ENCODE data around the gene HBM. TPM values are rescaled to one million over a fixed set of nuclear protein-coding genes. Genes with fewer than 3 reads are reported as not detected.
"Not testable (repeated sequence)": the region's sequence is repeated elsewhere in the genome, so short reads cannot be mapped to it uniquely, and the experiment has no call there.

Gene HBM
- total RNA-seq, 1 donor from 2014 or later, result not detected

DNA sequence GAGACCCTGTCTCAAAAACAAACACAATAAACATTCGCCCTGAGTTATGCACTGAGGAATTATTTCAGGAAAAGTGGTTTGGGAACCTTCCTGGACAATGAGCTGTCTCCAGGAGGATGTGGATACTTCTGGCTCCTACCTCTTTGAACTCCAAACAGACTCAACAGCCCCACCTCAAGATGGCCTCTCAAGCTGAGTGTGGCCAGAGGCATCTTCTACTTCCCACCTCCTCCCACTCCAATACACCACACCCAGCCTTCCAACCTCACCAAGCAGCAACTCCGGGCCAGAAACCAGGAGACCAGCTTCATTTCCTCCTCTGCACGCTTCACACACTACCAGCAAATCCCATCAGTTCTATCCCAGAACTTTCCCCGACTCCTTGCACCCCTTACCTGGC lies 26.1 kb downstream of the HBM start:
- peaks cover 31% of the 10 kb centered on the region for H3K36me3 ChIP-seq (ENCODE audit: control insufficient read depth, insufficient read depth, low read length)
- FAIRE-seq, result no peak
- H3K27me3 ChIP-seq (ENCODE audit: control insufficient read depth, insufficient read depth, low read length), result no peaks in the 10 kb centered on the region
- TF ChIP-seq, protein P1, sequence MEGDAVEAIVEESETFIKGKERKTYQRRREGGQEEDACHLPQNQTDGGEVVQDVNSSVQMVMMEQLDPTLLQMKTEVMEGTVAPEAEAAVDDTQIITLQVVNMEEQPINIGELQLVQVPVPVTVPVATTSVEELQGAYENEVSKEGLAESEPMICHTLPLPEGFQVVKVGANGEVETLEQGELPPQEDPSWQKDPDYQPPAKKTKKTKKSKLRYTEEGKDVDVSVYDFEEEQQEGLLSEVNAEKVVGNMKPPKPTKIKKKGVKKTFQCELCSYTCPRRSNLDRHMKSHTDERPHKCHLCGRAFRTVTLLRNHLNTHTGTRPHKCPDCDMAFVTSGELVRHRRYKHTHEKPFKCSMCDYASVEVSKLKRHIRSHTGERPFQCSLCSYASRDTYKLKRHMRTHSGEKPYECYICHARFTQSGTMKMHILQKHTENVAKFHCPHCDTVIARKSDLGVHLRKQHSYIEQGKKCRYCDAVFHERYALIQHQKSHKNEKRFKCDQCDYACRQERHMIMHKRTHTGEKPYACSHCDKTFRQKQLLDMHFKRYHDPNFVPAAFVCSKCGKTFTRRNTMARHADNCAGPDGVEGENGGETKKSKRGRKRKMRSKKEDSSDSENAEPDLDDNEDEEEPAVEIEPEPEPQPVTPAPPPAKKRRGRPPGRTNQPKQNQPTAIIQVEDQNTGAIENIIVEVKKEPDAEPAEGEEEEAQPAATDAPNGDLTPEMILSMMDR (IDR thresholded peaks at IDR 0.05; ENCODE audit: insufficient read depth, low read length, severe bottlenecking), result no peak
- H3K4me3 ChIP-seq (ENCODE audit: low read depth, low read length), result no peak overlapping the region
- no peak for DNase-seq (ENCODE audit: low read depth)

DNA sequence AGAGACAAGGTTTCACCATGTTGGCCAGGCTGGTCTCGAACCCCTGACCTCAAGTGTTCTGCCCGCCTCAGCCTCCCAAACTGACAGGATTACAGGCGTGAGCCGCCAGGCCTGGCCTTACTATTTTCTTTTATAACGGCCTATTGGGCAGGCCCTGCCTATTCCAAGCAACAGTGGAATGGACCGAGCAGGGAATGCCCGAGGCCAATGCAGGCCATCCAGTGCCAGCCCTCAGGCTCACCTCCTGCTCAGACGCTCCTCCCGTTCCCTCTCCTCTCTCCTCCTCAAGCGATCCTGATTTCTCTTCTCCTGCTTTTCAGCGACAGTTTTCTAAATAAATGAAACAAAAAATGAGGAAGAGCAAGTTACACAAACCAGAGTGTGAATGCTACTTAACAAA lies 26.9 kb downstream of the HBM start:
- TF ChIP-seq, protein P1 (IDR thresholded peaks at IDR 0.05; ENCODE audit: insufficient read depth, low read length, severe bottlenecking), result no peak
- DNase-seq (ENCODE audit: low read depth) (no peak), FAIRE-seq (no peak)
- no peak overlapping the region for H3K4me3 ChIP-seq (ENCODE audit: low read depth, low read length)
- H3K27me3 ChIP-seq (ENCODE audit: control insufficient read depth, insufficient read depth, low read length), result no peaks in the 10 kb centered on the region
- peaks cover 33% of the 10 kb centered on the region for H3K36me3 ChIP-seq (ENCODE audit: control insufficient read depth, insufficient read depth, low read length)

DNA sequence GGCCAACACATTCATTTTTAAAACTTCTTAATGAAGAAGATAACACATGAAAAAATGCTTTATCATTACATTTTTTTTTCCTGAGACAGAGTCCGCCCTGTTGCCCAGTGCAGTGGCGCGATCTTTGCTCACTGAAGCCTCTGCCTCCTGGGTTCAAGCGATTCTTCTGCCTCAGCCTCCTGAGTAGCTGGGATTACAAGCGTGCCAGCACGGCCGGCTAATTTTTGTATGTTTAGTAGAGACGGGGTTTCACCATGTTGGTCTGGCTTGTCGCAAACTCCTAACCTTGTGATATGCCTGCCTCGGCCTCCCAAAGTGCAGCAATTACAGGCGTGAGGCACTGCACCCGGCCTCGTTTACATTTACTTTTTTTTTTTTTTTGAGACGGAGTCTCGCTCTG lies 27.7 kb downstream of the HBM start:
- TF ChIP-seq, protein P1 (IDR thresholded peaks at IDR 0.05; ENCODE audit: insufficient read depth, low read length, severe bottlenecking), result no peak
- FAIRE-seq (no peak), DNase-seq (ENCODE audit: low read depth) (no peak)
- Histone ChIP-seq H3K4me3 (ENCODE audit: low read depth, low read length) (no peak overlapping the region), H3K27me3 (ENCODE audit: control insufficient read depth, insufficient read depth, low read length) (no peaks in the 10 kb centered on the region), H3K36me3 (ENCODE audit: control insufficient read depth, insufficient read depth, low read length) (peaks cover 36% of the 10 kb centered on the region)

DNA sequence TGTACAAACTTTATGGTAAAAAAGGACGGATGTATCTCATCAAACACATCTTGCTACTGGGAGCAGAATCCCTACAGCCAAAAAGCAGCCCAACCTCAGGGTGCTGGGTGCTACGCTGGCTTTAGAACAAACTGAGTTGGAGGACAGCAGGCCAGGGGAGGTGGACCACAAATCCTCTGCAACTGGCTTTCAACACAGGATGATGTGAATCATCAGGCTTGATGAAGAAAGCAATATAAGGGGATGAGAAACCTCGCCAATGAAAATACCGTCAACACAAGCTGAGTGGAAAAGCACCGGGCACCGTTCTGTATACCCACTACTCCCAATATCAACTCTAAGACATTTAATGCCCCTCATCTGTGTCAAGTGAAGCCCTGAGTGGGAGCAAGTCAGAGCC lies 28.7 kb downstream of the HBM start:
- TF ChIP-seq, protein P1 (IDR thresholded peaks at IDR 0.05; ENCODE audit: insufficient read depth, low read length, severe bottlenecking), result no peak
- Histone ChIP-seq H3K4me3 (ENCODE audit: low read depth, low read length) (no peak overlapping the region), H3K36me3 (ENCODE audit: control insufficient read depth, insufficient read depth, low read length) (peaks cover 34% of the 10 kb centered on the region), H3K27me3 (ENCODE audit: control insufficient read depth, insufficient read depth, low read length) (no peaks in the 10 kb centered on the region)
- DNase-seq (ENCODE audit: low read depth) (no peak), FAIRE-seq (no peak)

DNA sequence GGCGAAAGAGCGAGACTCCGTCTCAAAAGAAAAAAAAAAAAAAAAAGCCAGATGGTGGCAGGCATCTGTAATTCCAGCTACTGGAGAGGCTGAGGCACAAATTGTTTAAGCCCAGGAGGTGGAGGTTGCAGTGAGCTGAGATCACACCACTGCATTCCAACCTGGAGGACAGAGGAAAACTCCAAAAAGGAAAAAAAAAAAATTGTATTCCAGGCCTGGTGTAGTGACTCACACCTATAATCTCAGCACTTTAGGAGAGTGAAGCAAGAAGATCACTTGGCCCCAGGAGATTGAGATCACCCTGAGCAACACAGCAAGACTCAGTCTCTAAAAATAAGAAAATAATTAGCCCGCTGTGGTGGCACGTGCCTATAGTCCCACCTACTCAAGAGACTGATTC lies 34.6 kb downstream of the HBM start:
- Histone ChIP-seq H3K4me3 (ENCODE audit: low read depth, low read length) (no peak overlapping the region), H3K36me3 (ENCODE audit: control insufficient read depth, insufficient read depth, low read length) (peaks cover 21% of the 10 kb centered on the region), H3K27me3 (ENCODE audit: control insufficient read depth, insufficient read depth, low read length) (no peaks in the 10 kb centered on the region)
- no peak for FAIRE-seq
- peak; percentile 53 for DNase-seq (ENCODE audit: low read depth)
- TF ChIP-seq, protein P1 (IDR thresholded peaks at IDR 0.05; ENCODE audit: insufficient read depth, low read length, severe bottlenecking), result no peak

DNA sequence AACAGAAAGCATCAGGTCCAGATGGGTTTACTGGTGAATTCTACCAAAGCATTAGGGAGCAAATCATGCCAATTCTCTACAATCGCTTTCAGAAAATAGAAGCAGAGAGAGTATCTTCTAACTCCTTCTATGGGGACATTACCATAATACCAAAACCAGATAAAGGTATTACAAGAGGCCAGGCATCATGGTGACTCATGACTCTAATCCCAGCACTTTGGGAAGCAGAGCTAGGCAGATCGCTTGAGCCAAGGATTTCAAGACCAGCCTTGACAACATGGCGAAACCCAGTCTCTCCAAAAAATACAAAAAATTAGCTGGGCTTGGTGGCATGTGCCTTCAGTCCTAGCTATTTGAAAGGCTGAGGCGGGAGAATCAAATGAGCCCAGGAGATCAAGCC lies 37.5 kb downstream of the HBM start:
- no peak for FAIRE-seq
- TF ChIP-seq, protein P1 (IDR thresholded peaks at IDR 0.05; ENCODE audit: insufficient read depth, low read length, severe bottlenecking), result no peak
- H3K4me3 ChIP-seq (ENCODE audit: low read depth, low read length), result no peak overlapping the region
- DNase-seq (ENCODE audit: low read depth), result no peak
- peaks cover 19% of the 10 kb centered on the region for H3K36me3 ChIP-seq (ENCODE audit: control insufficient read depth, insufficient read depth, low read length)
- no peaks in the 10 kb centered on the region for H3K27me3 ChIP-seq (ENCODE audit: control insufficient read depth, insufficient read depth, low read length)

DNA sequence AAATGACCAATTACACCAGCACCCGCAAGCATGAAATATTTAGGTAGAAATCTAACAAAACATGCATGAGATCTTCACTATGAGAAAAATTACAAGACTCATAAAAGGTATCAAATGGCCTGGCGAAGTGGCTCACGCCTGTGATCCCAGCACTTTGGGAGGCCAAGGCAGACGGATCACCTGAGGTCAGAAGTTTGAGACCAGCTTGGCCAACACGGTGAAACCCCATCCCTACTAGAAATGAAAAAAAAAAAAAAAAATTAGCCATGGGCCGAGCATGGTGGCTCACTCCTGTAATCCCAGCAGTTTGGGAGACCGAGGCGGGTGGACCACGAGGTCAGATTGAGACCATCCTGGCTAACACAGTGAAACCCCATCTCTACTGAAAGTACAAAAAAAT lies 38.3 kb downstream of the HBM start:
- H3K36me3 ChIP-seq (ENCODE audit: control insufficient read depth, insufficient read depth, low read length), result peaks cover 16% of the 10 kb centered on the region
- H3K27me3 ChIP-seq (ENCODE audit: control insufficient read depth, insufficient read depth, low read length); H3K4me3 ChIP-seq (ENCODE audit: low read depth, low read length); FAIRE-seq; DNase-seq (ENCODE audit: low read depth): not testable (repeated sequence)

DNA sequence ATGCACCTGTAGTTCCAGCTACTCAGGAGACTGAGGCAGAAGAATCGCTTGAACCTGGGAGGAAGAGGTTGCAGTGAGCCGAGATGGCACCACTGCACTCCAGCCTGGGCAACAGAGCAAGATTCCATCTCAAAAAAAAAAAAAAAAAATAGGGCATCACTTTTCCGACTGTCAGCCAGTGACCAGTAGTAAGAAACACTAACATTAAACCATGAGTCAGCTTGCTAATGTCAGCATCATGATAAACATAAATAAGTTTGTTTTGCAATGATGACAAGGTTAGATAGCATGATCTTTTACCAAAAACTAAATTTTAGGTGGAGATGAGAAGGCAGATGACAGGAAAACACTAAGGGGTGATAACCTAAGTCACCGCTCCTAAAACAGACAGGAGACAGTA lies 43.6 kb downstream of the HBM start:
- H3K36me3 ChIP-seq (ENCODE audit: control insufficient read depth, insufficient read depth, low read length), result peaks cover 21% of the 10 kb centered on the region
- FAIRE-seq, result not testable (repeated sequence)

DNA sequence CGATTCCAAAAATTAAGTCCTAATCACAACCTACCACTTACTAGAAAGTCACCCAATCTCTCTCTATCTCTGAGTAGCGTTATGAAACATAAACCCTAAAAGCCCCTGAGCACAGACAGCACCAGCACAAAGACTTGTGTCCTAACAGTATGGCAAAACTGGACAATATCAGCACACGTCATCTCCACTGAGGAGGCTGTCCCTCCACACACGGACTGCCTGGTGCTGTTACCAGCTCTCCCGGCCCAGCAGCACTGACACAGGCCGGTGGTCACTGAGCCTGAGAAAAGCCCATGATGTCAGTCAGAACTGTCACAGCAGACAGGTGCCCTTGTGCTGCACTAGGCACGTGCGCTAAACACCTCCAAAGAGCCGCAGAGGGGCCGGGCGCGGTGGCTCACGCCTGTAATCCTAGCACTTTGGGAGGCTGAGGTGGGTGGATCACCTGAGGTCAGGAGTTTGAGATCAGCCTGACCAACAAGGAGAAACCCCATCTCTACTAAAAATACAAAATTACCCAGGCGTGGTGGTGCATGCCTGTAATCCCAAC lies 45.9 kb downstream of the HBM start:
- peaks cover 14% of the 10 kb centered on the region for H3K36me3 ChIP-seq (ENCODE audit: control insufficient read depth, insufficient read depth, low read length)
- H3K27me3 ChIP-seq (ENCODE audit: control insufficient read depth, insufficient read depth, low read length); FAIRE-seq; H3K4me3 ChIP-seq (ENCODE audit: low read depth, low read length); DNase-seq (ENCODE audit: low read depth): not testable (repeated sequence)

More for the DNA sequence above, 43.6 kb downstream of the HBM start:
- not testable (repeated sequence) for H3K4me3 ChIP-seq (ENCODE audit: low read depth, low read length); DNase-seq (ENCODE audit: low read depth); H3K27me3 ChIP-seq (ENCODE audit: control insufficient read depth, insufficient read depth, low read length)

Data from bronchial epithelial cell (primary cell).